NCI-H2196 treated with DMSO at 0.1 percent for 48 hours (cell line): ENCODE results near the gene PKD1L1.
"Not testable (repeated sequence)": the region's sequence is repeated elsewhere in the genome, so short reads cannot be mapped to it uniquely, and the experiment has no call there.

Experiments used
- DNase-seq: peaks from one replicate; lab custom pipeline; 2025; ENCODE audit not compliant: unreplicated experiment; lab: John Stamatoyannopoulos, UW

PKD1L1 gene

DNA sequence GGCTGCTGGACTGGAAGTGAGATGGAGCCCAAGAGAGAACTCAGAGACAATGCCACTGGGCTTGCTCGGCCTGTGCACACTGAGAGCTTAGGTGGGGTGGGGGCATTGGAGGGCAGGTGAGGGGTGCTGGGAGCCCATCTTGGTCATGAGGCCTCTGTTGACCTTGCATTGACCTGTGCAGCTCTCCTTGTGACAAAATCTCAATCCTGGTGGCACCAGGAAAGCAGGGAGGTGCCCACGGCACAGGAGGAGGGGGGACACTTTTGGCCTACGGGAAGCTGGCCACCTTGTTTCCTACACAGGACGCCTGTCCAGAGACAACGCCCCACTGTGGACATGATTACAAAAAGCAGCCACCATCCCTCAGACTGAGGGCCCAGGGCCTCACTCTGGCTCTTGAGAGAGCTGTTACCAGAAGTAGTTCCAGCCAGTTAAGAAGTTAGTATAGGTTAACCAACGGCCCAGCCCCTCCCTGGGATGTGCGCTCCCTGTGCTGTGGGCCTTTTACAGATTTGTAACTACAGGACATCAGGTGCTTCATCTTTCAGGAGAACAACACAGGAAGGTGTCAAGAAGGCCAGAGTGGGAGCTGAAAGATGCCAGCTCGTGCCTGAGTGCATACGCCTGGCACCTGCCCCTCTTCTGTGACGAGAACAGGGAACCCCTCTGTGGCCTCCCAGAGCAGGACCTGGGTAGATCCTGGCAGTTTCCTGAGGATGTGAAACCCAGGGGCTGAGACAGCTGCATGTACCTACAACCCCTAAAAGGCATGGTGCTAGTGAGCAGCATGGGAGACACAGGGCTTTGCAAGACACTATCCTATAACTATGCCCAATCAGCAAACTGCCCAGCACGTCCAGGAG, 10.3 kb downstream of the PKD1L1 start:
- no peak for DNase-seq

DNA sequence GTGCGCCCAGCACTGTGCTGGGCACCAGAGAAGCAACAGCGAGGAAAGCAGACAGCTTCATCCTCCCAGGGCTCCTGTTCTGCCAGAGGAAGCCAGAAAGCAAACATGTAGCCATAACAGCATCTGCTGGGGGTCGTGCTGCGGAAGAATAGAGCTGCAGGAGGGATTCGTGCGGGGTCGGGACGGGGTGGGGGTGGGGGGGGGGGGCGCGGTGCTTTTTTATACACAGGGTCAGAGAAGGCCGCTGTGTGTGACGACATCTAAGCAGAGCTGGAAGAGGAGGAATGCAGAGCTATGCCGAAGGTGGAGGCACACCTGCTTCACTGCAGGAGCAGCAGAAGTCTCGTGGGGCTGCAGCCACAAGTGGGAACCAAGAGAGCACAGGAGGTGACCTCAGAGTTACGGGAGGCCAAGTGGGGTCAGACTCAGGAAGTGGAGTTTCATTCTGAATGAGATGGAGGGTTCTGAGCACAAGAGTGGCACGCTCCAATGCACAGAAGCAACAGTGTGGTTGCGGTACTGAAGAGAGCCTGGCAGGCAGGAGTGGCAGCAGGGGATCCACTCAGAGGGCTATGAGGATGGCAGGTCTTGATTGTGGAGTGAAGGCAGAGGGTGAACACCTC, 11.1 kb downstream of the PKD1L1 start:
- DNase-seq: no peak

DNA sequence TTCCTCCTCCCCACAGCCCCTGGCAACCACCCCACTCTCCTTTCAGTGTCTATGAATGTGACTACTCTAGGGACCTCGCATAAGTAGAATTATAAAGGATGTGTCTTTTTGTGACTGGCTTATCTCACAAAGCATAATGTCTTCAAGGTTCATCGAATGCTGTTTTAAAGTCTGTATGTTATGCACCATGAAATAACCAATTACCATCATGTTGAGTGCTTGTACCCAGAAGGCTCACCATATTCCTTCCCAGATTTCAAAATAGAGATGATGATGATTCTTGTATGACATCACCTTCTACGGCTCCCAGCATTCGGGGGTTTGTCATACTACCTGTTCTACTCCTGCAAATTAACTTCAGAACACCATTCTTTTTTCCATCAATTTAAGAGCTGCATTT, 11.9 kb downstream of the PKD1L1 start:
- no peak for DNase-seq

DNA sequence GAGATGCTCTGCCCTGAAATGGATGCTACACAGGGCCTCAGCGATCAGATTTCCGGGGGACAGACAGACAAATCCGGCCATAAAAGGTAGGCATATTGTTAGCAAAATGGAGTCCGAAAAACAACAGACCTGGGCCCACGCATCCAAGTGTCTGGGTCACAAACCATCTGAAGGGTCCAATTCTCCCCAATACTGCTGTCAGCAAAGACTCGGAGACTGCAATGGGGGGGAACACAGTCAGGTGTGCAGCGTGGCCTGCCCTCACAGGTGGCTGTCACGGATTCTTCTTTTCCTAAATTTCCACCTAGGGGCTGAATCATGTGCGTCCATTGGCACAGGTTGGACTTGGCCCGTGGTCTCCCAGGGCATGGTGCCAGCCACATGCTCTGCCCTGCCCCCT, 12.9 kb downstream of the PKD1L1 start:
- DNase-seq: no peak

DNA sequence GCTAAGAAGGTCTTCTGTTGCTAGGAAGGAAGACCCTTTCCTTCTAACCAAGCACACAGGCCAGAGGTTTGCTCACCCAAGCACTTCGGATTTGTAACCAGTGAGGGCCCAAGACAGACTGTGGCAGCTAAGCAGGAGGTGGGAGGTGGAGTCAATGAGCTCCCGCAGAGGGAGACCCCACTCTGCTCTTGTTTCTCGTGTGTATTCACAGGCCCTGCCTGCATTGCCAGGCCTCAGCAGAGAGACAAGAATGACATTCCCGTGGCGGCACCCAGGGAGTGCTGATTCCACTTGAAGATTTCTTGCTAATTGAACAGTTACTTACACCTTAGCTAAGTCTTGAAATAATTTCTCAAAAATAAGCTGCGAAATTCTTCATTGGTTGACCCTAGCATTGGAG, 13.4 kb downstream of the PKD1L1 start:
- no peak for DNase-seq

DNA sequence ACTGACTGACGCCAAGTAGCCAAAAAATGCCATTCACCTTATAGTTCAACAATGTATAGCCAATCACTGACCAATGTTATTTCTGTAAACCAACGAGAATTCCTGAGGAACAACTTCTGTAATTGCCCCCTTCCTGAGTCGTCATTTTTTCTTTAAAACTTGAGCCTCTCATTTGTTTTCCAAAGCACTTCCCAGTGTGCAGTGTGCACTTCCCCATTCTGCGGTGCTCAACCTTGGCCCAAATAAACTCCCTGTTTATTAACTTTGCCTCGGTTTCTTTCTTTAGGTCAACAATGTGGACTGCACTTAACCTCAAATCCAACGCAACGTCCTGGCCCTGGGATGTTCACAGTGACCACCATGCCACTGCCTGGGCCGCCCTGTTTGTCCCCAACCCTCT, 15.1 kb downstream of the PKD1L1 start:
- no peak for DNase-seq

DNA sequence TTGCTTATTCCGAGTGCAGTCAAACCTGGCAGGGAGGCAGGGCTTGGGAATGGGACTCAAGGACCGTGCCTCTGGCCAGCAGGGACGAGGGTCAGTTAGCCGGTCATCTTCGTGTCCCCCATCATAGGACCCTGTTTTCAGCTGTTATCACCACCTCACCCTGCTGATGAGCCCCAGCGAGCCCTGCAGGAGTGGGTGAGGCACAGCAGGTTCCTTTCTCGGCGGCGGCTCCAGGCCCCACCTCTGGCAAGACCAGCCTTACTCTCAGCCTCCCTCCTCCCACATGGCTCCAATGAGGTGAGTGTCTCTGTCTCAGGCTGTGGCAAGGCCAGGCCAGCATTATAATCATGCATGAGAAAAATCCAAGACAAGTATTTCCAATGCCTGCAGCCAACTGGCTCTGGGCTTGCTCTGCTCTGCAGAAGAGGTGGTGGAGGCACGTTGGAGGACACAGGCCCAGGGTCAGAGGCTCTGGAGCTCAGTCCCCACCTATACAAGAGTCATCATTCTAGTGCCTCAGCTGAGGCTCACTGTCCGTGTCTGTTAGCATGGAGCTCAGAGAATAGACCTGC, 15.7 kb downstream of the PKD1L1 start:
- DNase-seq: no peak

DNA sequence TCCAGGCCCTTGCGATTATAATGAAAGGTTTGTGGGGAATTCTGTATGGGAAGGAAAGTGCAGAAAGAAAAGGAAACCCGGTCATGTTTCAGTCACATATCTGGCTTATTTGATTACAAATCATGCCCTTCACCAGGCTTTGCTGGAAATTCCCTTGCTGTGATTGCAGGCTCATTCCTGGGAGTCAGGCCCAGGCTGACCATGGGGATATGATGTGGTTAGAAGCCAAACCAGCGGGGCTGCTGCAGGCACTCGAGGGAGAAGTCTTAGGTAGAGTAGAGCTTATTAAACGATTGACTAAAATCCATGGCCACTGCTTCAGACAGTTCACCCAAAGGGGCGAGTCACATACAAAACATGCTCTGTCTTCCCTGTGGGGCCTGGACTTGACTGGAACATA, 16.2 kb downstream of the PKD1L1 start:
- DNase-seq: no peak

DNA sequence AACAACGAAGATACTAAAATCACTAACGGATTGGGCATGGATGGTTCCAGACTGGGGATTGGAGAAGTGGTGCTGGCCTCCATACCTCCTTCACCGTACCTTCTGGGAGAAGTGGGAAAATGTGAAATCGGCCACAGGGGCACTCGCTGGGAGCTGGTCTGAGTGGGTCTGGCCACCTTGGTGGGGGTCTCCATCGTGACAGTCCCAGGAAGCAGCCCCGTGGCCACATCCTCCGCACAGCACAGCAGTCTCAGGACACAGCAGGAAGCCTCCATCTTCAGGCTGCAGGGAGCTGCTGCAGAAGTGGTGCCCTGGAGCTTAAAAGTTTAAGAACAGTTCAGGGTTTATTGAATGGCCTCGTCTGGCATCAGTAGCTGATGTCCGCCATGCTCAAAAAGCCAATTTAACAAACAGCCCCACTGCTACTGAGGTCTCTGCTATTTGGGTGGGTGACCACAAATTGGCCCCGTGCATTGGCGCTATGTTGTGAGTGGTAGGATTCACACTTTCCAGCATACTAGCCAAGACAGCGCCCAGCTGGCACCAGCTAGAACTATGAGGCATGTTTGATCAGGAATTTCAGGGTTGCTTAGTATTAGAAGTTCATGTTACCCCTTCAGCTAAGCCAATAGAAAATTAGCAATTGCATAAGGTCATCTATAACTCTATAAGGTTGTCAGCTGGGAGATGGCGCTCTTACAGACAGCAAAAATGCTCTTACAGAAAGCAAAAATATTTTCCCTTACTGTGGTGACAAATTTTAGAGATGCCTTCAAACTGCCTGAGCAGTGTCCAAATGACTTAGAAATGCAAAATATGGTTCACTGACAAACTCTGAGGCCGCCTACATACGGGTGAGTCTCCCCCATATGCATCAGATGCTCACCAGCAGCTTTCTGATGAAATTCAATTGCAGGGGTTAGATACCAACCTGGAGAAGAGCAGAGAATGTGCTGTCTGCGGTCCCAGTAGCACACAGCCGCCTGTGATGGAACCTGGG, 17.0 kb downstream of the PKD1L1 start:
- DNase-seq: no peak

DNA sequence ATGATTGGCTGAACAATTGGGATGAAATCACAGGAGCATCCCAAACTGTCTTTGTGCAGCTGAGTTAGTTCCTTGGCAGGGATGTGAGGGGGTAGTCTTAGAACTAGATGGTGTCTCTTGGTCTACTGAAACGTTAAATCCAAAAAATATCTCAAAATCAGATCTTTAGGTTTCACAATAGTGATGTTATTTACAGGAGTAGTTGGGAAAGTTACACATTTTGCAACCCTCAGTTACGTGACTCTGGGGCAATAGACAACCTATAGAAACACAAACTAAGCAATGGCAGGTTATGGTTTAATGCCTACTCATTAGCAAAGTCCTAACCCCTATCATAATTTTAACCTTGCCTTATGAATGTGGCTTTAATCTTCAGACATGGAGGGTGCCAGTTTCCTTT, 24.0 kb downstream of the PKD1L1 start:
- no peak for DNase-seq

DNA sequence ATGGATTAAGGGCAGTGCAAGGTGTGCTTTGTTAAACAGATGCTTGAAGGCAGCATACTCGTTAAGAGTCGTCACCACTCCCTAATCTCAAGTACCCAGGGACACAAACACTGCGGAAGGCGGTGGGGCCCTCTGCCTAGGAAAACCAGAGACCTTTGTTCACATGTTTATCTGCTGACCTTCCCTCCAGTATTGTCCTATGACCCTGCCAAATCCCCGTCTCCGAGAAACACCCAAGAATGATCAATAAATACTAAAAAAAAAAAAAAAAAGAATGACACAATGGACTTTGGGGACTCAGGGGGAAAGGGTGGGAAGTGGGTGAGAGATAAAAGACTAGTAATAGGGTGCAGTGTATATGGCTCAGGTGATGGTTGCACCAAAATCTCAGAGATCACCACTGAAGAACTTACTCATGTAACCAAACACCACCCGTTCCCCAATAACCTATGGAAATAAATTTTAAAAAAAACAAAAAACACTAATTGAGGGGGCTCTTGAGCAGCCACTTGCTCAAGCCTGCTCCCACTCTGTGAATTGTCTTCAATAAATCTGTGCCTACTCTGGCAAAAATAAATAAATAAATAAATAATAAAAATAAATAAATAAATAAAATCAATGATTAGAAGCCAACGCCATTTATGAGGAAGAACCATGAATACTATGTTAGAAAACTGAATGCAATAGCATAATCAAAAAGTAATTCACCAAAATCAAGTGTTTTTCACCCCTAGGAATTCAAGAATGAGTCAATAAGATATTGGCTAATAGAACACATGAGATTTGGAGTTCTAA, 25.0 kb downstream of the PKD1L1 start:
- not testable (repeated sequence) for DNase-seq

DNA sequence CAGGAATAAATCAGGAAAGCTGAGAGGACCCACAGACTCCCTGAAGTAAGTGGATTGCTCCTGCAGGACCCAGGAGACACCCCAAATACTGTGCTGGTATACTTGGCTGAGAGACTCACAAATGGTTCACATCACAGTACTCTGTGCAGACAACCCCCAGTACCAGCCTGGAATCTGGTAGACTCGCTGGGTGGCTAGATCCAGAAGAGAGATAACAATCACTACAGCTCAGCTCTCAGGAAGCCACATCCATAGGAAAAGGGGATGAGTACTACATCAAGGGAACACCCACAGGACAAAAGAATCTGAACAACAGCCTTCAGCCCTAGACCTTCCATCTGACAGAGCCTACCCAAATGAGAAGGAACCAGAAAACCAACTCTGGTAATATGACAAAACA, 31.8 kb downstream of the PKD1L1 start:
- DNase-seq: not testable (repeated sequence)

DNA sequence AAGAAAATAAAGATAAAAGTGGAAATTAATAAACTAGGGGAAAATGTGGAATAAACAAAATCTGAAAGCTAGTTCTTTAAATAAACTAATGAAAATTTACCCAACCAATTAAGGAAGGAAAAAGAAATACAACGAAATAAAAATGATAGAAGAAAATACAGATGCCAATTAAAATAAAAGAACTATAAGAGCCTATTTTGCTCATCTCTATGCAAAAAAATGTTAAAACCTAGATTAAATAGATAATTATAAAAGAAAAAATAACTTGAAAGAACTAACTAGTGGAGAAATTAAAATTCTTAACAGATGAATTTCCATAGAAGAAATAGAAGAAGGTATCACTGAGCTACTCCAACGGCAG, 32.7 kb downstream of the PKD1L1 start:
- no peak for DNase-seq

DNA sequence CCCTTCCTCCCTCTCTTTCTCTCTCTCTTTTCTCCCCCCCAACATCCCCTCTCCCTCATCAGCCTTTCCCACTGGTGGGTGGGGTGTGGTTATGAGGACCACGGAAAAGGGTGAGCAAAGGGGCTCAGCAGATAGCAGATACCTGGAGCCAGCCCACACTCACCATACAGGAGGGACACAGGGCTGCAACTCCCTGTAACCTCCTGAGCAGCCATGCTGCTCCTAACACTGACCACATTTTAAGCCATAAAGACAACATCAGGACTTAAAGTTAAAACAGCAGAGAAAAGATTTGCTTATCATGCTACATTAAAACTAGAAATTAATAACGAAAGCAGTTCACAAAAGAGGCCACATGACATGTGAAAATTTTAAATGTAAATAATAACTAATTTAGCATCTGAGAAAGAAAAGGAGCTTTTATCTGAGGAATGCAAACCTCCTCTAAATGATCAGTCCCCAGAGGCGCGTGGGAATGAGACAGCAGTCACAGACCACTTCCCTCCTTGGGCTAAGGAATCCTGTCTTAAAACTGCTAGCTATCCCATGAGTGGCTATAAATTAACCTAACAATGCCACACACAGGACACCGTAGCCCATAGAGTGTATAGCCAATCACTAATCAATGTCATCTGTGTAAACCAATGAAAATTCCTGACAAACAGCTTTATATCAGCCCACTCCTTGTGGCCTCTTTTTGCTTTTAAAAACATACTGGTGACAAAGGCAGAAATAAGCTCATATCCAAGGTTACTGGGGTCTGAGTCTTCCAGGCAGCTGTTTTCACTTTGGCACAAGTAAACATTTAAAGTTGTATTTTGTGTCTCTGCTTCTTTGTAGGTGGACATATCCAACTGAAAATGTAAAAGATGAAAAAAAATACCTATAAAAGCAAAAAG, 33.3 kb downstream of the PKD1L1 start:
- no peak for DNase-seq

DNA sequence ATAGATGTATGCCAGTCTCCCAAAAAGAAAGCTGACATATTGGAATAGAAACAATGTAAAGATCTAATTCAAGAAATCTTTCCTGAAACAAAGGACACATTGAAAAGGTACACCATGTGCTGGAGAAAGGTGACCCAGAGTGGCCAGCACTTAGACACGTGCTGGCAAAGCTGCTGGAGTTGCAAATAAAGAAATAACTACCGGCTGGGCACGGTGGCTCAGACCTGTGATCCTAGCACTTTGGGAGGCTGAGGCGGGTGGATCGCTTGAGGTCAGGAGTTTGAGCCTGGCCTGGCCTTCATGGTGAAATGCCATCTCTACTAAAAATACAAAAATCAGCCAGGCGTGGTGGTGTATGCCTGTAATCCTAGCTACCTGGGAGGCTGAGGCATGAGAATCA, 35.9 kb downstream of the PKD1L1 start:
- no peak for DNase-seq

DNA sequence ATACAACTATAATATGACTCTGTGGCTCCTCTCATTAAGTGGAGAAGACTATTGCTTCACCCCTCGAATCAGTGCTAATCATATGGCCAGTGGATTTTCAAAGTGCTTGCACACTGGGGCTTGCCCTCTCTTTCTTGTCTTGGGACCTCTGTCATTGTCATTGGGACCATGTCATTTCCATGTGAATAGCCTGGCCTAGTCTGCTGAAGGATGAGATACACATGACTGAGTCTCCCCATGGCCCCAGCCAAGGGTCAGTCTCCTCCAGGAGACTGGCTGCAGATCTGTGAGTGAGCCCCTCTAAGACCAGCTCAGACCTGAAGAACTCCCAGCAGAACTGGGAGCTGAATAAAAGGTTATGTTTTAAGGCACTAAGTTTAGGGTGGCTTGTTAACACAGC, 39.5 kb downstream of the PKD1L1 start:
- DNase-seq: no peak

DNA sequence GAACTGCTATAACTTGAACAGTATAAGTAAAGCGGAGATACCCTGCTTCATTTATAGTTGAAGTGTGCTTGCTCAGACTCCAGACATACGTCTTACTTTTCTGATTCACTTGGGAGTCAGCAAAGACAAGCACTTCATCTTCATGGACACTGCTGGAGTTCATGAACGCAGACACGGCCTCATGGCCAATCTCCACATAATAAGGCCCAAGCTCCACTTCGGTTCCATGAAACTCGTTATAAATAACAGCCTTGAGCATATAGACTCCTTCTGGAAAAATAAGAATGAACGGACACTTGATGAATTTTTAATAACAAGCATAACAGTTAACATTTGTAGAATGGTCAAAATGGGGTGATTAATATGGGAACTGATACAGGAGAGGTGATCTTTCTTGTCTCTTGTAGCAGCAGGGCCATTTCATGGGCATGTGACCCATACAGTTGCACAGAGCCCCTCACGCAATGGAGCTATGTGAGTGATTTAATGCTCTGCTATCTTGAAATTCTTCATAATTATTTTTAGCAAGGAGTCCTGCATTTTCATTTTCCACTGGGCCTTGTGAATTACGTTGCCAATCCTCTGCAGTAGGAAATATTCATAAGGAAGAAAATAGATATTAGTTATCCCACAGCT, 40.2 kb downstream of the PKD1L1 start:
- DNase-seq: no peak

DNA sequence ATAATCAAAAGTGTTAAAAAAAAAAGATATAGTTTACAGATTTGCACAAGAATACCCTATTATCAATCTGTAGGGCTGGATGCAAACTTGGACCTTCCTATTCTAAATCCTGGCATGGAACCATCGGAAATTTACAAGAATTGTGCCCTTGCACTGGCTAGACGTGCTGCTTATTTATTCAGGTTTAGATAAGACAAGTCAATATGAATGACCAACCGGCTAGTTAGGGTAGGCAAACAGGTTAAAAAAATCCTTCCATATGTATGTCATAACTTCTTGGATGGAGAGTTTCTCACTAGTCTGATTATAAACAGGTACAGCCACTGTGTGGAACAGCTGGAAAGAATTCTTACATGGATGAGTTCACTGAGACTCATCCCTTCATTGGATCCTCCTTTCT, 41.4 kb downstream of the PKD1L1 start:
- DNase-seq: no peak
